G401 (cell line): Measurements from ENCODE around the gene ADGB. TPM values are rescaled to one million over a fixed set of nuclear protein-coding genes. Genes with fewer than 3 reads are reported as not detected.
"Not testable (repeated sequence)": the region's sequence is repeated elsewhere in the genome, so short reads cannot be mapped to it uniquely, and the experiment has no call there.

Experiments
- DNase-seq: peaks from one replicate; pipeline ENCODE4 v3.0.0-alpha.2; 2015; ENCODE audit warnings: low spot score
- in situ Hi-C: cut with HindIII; loops from 2 replicates; pipeline ENCODE4 v1.10.0; 2016; ENCODE audit warnings: low sequenced_read_pairs, mixed read lengths
- total RNA-seq: library from RNA; depleted of rRNA; stranded (reverse); fragments of >200 nt; shearing (Covaris generic); gene quantifications from 2 replicates; pipeline ENCODE4 v1.2.3, GENCODE V29; 2014

The ADGB gene
- total RNA-seq, 1 experiment from 2014 or later: not detected

DNA sequence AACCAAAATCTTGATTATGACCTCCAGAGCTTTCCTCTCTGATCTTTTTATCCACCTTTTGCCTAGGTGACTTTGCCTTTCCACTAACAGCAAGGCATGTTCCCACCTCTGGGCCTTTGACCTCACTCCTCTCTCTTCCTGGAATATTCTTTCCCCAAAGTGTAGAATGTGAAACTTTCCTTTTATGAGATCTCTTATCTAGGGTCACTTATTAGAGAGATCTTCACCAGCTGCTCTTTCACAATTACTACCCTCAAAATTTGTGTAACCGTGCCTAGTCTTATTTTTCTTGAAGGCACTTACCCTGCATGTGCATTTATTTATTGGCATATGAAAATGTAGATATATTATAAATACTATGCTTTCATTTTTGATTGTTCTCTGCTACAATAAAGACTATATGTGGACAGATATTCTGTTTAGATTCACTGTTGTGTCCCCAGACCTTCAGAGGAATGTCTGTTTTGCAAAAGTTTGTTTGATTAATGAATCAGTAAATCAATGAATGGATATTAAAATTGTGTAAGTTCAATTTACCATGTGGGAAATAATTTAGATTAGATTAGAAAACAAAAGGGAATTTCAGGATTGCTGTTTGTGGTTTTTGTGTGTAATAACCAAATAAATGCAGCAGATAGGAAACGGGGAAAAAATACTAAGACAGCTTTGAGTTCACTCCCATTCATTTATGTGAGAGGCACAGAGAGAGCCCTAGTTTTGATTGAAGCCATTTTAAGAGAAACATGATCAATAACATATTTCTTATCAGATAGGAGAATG is 207.0 kb downstream of the ADGB start:
- in situ Hi-C loops: no loop called here
- no peak for DNase-seq

GRCh38 chr6:146809014-146809413 is 210.2 kb downstream of the ADGB start:
- in situ Hi-C loops: not testable (repeated sequence)

DNA sequence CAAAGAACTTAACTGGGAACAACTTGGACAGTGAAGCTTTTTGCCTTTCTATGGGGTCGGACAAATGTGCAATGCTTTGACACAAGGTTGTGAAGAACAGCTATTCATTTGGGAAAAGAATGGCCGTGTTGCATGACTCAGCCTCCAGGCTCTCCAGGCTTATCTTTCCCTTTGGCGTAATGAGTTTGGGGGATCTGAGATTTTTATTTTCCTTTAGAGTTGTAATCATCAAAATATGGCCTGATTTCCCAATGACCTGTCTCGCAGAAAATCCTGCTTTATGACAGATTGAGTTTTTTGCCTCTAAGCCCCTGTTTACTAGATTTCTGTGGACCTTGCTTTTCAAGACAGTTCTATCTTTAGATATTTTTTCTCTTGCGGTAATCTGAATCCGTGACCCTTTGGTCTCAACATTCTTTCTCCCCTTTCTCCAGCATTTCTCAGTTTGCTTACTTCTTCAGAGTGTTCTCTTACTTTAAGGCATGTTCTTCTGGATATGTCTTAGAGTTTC is 214.1 kb downstream of the ADGB start:
- in situ Hi-C loops, DNase-seq: not testable (repeated sequence)

More at GRCh38 chr6:146809014-146809413, 210.2 kb downstream of the ADGB start:
- not testable (repeated sequence) for DNase-seq

- in situ Hi-C loops: no loop called here
- no peak for DNase-seq
Observed at GRCh38 chr6:146813554-146813953, 214.8 kb downstream of the ADGB start.

DNA sequence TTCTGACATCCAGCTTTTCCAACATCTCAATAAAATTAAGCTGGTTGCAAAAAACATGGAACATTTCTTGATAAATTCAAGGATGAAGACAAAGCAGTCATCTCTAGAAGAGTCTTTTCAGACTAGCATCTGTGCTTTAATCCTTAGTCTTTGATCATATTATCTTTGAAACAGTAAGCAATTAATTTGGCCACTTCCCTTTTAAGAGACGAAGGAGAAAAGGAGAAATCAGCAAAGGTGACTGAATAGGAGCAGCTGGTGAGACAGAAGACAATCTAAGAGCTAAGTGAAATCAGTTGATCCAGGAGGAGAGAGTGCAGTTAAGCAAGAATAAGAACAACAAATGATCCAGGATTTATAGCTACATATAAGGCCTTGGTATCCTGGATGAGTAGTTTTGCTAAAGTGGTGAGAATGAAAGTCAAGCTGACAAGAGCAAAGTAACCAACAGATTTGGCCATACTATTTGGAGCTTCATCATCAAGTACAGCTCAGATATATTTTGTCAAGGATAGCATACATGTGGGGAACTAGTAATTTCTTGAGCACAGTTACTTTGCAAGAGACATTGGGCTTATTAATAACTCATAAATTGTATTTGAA is 215.5 kb downstream of the ADGB start:
- in situ Hi-C loops: no loop called here
- no peak for DNase-seq

GRCh38 chr6:146815511-146816462 is 217.0 kb downstream of the ADGB start:
- in situ Hi-C loops, DNase-seq: not testable (repeated sequence)

GRCh38 chr6:146819596-146820320 is 221.0 kb downstream of the ADGB start:
- no peak for DNase-seq

GRCh38 chr6:146827216-146827928 is 228.6 kb downstream of the ADGB start:
- in situ Hi-C loops: no loop called here
- no peak for DNase-seq

More at GRCh38 chr6:146819596-146820320, 221.0 kb downstream of the ADGB start:
- in situ Hi-C loops: no loop called here

DNA sequence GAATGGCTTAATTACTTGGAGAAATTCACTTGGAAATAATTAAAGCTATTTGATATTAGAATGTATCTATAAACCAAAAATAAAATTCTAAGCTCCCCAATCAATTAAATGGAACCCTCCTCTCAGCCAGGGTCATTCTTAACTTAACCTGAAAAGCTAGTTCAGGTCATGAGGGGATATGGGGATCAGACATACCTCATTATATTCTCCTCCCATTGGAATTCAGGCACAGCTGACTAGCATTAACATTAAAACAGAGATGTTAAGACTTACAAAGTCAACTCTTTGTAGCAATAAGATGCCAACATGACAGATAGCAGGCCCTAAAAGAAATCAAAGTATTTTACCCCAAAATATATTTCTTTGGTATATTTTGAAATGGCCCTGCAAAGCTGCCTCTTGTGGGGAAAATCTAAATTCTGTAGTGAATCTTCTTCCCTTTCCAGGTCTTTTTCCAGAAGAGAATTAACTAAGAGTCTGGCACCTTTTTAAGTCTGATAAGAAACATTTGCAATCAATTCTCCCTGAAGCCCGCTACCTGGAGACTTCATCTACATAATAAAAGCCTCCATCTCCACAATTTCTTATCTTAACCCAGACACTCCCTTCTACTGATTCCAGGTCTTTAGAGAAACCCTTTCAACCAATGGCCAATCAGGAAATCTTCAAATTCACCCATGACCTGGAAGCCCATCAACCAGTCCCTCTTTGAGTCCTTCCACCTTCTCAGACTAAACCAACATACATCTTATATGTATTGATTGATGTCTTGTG is 231.2 kb downstream of the ADGB start:
- DNase-seq: no peak
- in situ Hi-C loops: no loop called here

GRCh38 chr6:146833157-146833556 is 234.4 kb downstream of the ADGB start:
- no peak for DNase-seq
- in situ Hi-C loops: no loop called here

DNA sequence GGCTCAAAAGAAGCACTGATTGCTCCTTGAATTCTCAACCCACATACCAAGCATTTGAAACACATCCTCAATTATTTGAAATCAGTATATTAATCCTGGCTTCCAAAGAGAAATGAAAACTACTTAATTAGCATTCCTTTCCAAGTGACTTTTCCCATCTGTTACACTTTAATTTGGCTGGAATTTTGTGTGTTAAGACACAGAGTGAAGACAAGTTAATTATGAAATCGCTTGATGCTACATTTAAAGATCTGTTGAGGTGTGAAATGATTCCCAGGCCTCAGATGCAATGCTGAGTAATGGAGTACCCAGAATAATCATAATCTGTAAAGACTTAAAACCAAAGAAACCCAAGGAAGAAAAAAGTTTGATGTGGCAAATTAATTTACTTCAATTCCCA is 241.4 kb downstream of the ADGB start:
- in situ Hi-C loops: no loop called here
- no peak for DNase-seq

GRCh38 chr6:146840641-146841040 is 241.9 kb downstream of the ADGB start:
- in situ Hi-C loops: no loop called here
- DNase-seq: no peak

DNA sequence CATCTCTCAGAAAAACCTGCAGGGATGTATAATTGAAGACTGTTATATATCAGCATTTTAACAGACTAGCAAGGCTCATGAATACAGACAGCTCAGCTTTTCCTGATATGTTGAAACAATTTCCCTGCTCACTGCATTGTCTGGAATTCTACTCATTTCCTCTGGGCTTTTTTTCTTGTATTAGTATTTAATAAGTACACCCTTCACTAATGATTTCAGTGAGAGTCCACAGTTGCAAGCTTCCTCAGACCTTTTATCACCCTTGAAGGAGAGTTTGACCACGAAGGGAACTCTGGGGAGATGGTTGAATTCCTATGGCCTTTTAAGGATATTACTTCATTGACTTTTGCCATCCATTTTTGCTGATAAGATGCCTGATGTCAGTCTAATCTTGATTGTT is 248.7 kb downstream of the ADGB start:
- no peak for DNase-seq
- in situ Hi-C loops: no loop called here

GRCh38 chr6:146850238-146850896 is 251.6 kb downstream of the ADGB start:
- DNase-seq: no peak
- in situ Hi-C loops: no loop called here

DNA sequence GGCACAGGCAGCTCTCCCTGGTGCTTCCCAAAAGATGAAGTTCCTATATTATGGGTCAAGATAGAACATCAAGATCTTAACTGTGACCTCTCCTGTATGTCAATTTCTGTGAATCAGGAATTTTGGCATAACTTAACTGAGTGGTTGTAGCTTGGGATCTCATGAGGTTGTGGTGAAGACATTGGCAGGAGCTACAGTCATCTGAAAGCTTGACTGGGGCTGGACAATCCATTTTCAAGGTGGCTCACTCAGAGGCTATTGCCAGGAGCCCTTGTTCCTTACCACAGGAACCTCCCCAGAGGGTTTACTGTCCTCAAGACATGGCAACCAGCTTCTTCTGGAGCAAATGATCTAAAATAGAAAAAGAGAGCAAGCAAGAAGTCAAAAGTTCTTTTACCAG is 252.2 kb downstream of the ADGB start:
- in situ Hi-C loops: no loop called here
- DNase-seq: no peak

- no peak for DNase-seq
- in situ Hi-C loops: no loop called here
Observed at GRCh38 chr6:146851837-146852236, 253.1 kb downstream of the ADGB start.
